WTC11 (cell line): ENCODE data around the gene ARHGEF12. TPM values are rescaled to one million over a fixed set of nuclear protein-coding genes. Genes with fewer than 3 reads are reported as not detected.

ENCODE experiments used
- ATAC-seq: fragments of 200-7000 bp; cut with Tn5 transposase; 2 replicates; pipeline ENCODE4 v1.10.0; 2021; ENCODE audit warnings: mild to moderate bottlenecking, moderate library complexity
- CTCF ChIA-PET: fragments of 300-600 bp; sonication (Branson Sonifier 250); formaldehyde crosslinking; loops from one replicate; lab custom pipeline; 2021; ENCODE audit warnings: antibody characterized with exemption; lab: Charles Lee
- POLR2A ChIA-PET: fragments of 350-600 bp; sonication (Branson Sonifier 250); formaldehyde crosslinking; loops from one replicate; lab custom pipeline; 2021; ENCODE audit warnings: antibody characterized with exemption; lab: Charles Lee
- DNase-seq: peaks from one replicate; pipeline ENCODE4 v3.0.0; 2021; ENCODE audit warnings: low spot score
- H3K27ac Mint-ChIP-seq: 2 replicates; pipeline ENCODE4 v1.8.0; 2021; ENCODE audit warnings: mixed read lengths
- H3K27me3 Mint-ChIP-seq: 2 replicates; pipeline ENCODE4 v1.8.0; 2021; ENCODE audit warnings: low read depth, mild to moderate bottlenecking, moderate library complexity, mixed read lengths
- H3K36me3 Mint-ChIP-seq: 2 replicates; pipeline ENCODE4 v1.8.0; 2021; ENCODE audit warnings: mixed read lengths
- H3K4me1 Mint-ChIP-seq: 2 replicates; pipeline ENCODE4 v1.8.0; 2022; ENCODE audit warnings: mixed read lengths
- H3K4me3 Mint-ChIP-seq: 2 replicates; pipeline ENCODE4 v1.8.0; 2021; ENCODE audit warnings: mild to moderate bottlenecking, moderate library complexity, mixed read lengths
- H3K9me3 Mint-ChIP-seq: 2 replicates; pipeline ENCODE4 v1.8.0; 2021; ENCODE audit warnings: mixed read lengths
- CBFB ChIP-seq: sonication (generic); formaldehyde crosslinking; IDR thresholded peaks from 2 replicates; pipeline ENCODE4 v1.8.1; 2022; ENCODE audit warnings: mild to moderate bottlenecking, low read depth, missing genetic modification reagents
- ERG ChIP-seq: fragments of 250-450 bp; sonication (Bioruptor Pico); IDR thresholded peaks from 2 replicates; pipeline ENCODE4 v1.8.0; 2021; ENCODE audit warnings: mild to moderate bottlenecking
- IRF1 ChIP-seq: sonication (generic); formaldehyde crosslinking; IDR thresholded peaks from 2 replicates; pipeline ENCODE4 v1.8.0; 2023; ENCODE audit warnings: missing genetic modification reagents
- IRF2 ChIP-seq: sonication (generic); formaldehyde crosslinking; IDR thresholded peaks from 2 replicates; pipeline ENCODE4 v1.8.0; 2022; ENCODE audit warnings: low read depth, missing genetic modification reagents, borderline replicate concordance
- MXD4 ChIP-seq: fragments of 250-450 bp; sonication (Bioruptor Pico); IDR thresholded peaks from 2 replicates; pipeline ENCODE4 v1.8.0; 2021; ENCODE audit warnings: mild to moderate bottlenecking, moderate library complexity, borderline replicate concordance
- NFATC4 ChIP-seq: fragments of 250-450 bp; sonication (Bioruptor Pico); IDR thresholded peaks from 2 replicates; pipeline ENCODE4 v1.9.0; 2021; ENCODE audit warnings: mild to moderate bottlenecking
- NR2C2 ChIP-seq: sonication (generic); formaldehyde crosslinking; IDR thresholded peaks from 2 replicates; pipeline ENCODE4 v1.8.0; 2022; ENCODE audit warnings: mild to moderate bottlenecking, missing genetic modification reagents
- SMAD4 ChIP-seq: sonication (generic); formaldehyde crosslinking; IDR thresholded peaks from 2 replicates; pipeline ENCODE4 v1.8.0; 2022; ENCODE audit warnings: mild to moderate bottlenecking, missing genetic modification reagents
- STAT6 ChIP-seq: sonication (generic); formaldehyde crosslinking; conservative IDR thresholded peaks from 2 replicates; pipeline ENCODE4 v1.8.1; 2023; ENCODE audit warnings: mild to moderate bottlenecking, low read depth, missing genetic modification reagents, moderate library complexity
- USF1 ChIP-seq: sonication (generic); formaldehyde crosslinking; IDR thresholded peaks from 2 replicates; pipeline ENCODE4 v1.8.0; 2022; ENCODE audit warnings: mild to moderate bottlenecking, missing genetic modification reagents
- ZNF232 ChIP-seq: sonication (generic); formaldehyde crosslinking; IDR thresholded peaks from 2 replicates; pipeline ENCODE4 v1.8.0; 2022; ENCODE audit warnings: mild to moderate bottlenecking, missing genetic modification reagents
- ZNF317 ChIP-seq: sonication (generic); formaldehyde crosslinking; IDR thresholded peaks from 2 replicates; pipeline ENCODE4 v1.8.1; 2023; ENCODE audit warnings: low read depth, mild to moderate bottlenecking, moderate library complexity, missing genetic modification reagents, borderline replicate concordance
- ZNF396 ChIP-seq: fragments of 250-450 bp; sonication (Bioruptor Pico); IDR thresholded peaks from 2 replicates; pipeline ENCODE4 v1.8.0; 2021; ENCODE audit warnings: mild to moderate bottlenecking, moderate library complexity, borderline replicate concordance
- ZNF512 ChIP-seq: sonication (generic); formaldehyde crosslinking; IDR thresholded peaks from 2 replicates; pipeline ENCODE4 v1.8.1; 2022; ENCODE audit warnings: missing genetic modification reagents, borderline replicate concordance
- total RNA-seq: library from RNA; stranded (reverse); gene quantifications from 3 replicates; pipeline ENCODE4 v1.2.3, GENCODE V29; 2021
- TF ChIP-seq, protein P1 (sequence below): sonication (generic); formaldehyde crosslinking; IDR thresholded peaks from 2 replicates; pipeline ENCODE4 v1.8.1; 2022; ENCODE audit warnings: low read depth, mild to moderate bottlenecking, moderate library complexity, missing genetic modification reagents, borderline replicate concordance
- TF ChIP-seq, protein P2 (sequence below): sonication (generic); formaldehyde crosslinking; IDR thresholded peaks from 2 replicates; pipeline ENCODE4 v1.8.0; 2022; ENCODE audit warnings: mild to moderate bottlenecking, missing genetic modification reagents
- TF ChIP-seq, protein P3 (sequence below): fragments of 200-600 bp; IDR thresholded peaks from 2 replicates; pipeline ENCODE4 v1.8.0; 2022; ENCODE audit warnings: antibody characterized with exemption
- TF ChIP-seq, protein P4 (sequence below): sonication (generic); formaldehyde crosslinking; IDR thresholded peaks from 2 replicates; pipeline ENCODE4 v1.8.1; 2022; ENCODE audit warnings: mild to moderate bottlenecking, moderate library complexity, missing genetic modification reagents
- TF ChIP-seq, protein P5 (sequence below): sonication (generic); formaldehyde crosslinking; IDR thresholded peaks from 2 replicates; pipeline ENCODE4 v1.8.1; 2023; ENCODE audit warnings: mild to moderate bottlenecking, moderate library complexity, missing genetic modification reagents

Gene ARHGEF12
- total RNA-seq, 1 experiment from 2014 or later, result 35.8 TPM

DNA sequence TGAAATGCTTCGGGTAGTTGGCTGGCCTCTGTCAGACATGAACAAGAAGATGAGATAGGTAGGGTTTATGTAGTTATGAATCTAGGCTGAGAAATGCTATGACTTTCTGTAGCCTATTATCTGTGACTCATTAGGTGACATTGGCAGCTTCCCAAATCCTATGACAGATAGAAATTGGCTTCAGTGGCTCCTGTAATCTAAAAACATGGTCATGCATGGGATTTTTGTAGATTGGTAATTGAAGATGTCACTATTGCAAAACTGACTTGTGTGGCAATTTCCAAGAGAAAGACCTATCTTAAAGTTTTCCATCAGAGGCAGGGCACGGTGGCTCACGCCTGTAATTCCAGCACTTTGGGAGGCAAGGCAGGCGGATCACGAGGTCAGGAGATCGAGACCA is 145.9 kb downstream of the ARHGEF12 start:
- CTCF ChIA-PET, result no interaction called here
- H3K27ac Mint-ChIP-seq, result no peak overlapping the region

DNA sequence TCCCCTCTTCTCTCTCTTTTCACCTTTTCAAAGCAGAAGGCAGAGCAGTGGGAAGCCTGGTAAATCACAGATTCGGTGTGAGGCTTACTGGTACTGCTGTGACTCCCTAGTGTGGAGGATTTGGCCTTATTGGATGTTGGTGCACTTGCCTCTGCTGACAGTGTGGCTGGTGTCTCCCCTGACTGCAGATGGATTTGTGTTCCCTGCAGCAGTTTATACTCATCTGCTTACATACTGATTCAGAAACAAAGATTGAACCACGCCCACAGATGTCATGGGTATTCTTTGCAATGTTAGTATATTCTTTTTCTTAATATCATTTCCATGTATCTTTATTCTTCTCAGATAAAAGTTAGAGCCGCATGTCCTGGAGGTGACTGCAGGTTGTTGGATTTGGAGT is 148.5 kb downstream of the ARHGEF12 start:
- CTCF ChIA-PET, result no interaction called here
- Mint-ChIP-seq H3K27ac (no peak overlapping the region), H3K4me1 (peaks cover 8% of the 10 kb centered on the region), H3K9me3 (no peaks in the 10 kb centered on the region), H3K4me3 (no peak overlapping the region), H3K27me3 (no peaks in the 10 kb centered on the region), H3K36me3 (peaks cover 37% of the 10 kb centered on the region)
- ATAC-seq (no peak), DNase-seq (no peak)
- POLR2A ChIA-PET, result no interaction called here
- no peak for TF ChIP-seq SMAD4 (CRISPR knock-in tag)
- no peak for TF ChIP-seq USF1 (CRISPR knock-in tag)
- TF ChIP-seq ZNF396 (CRISPR knock-in tag), result no peak
- TF ChIP-seq IRF1, result no peak
- TF ChIP-seq ERG, result no peak
- TF ChIP-seq ZNF232 (CRISPR knock-in tag), result no peak
- TF ChIP-seq CBFB (CRISPR knock-in tag), result no peak
- TF ChIP-seq, protein P1, sequence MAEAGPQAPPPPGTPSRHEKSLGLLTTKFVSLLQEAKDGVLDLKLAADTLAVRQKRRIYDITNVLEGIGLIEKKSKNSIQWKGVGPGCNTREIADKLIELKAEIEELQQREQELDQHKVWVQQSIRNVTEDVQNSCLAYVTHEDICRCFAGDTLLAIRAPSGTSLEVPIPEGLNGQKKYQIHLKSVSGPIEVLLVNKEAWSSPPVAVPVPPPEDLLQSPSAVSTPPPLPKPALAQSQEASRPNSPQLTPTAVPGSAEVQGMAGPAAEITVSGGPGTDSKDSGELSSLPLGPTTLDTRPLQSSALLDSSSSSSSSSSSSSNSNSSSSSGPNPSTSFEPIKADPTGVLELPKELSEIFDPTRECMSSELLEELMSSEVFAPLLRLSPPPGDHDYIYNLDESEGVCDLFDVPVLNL (CRISPR knock-in tag), result no peak
- TF ChIP-seq, protein P2, sequence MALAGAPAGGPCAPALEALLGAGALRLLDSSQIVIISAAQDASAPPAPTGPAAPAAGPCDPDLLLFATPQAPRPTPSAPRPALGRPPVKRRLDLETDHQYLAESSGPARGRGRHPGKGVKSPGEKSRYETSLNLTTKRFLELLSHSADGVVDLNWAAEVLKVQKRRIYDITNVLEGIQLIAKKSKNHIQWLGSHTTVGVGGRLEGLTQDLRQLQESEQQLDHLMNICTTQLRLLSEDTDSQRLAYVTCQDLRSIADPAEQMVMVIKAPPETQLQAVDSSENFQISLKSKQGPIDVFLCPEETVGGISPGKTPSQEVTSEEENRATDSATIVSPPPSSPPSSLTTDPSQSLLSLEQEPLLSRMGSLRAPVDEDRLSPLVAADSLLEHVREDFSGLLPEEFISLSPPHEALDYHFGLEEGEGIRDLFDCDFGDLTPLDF (CRISPR knock-in tag), result no peak
- TF ChIP-seq MXD4 (CRISPR knock-in tag), result no peak
- TF ChIP-seq ZNF317 (CRISPR knock-in tag), result no peak
- TF ChIP-seq ZNF512, result no peak
- no peak for TF ChIP-seq NR2C2 (CRISPR knock-in tag)
- TF ChIP-seq, protein P3, sequence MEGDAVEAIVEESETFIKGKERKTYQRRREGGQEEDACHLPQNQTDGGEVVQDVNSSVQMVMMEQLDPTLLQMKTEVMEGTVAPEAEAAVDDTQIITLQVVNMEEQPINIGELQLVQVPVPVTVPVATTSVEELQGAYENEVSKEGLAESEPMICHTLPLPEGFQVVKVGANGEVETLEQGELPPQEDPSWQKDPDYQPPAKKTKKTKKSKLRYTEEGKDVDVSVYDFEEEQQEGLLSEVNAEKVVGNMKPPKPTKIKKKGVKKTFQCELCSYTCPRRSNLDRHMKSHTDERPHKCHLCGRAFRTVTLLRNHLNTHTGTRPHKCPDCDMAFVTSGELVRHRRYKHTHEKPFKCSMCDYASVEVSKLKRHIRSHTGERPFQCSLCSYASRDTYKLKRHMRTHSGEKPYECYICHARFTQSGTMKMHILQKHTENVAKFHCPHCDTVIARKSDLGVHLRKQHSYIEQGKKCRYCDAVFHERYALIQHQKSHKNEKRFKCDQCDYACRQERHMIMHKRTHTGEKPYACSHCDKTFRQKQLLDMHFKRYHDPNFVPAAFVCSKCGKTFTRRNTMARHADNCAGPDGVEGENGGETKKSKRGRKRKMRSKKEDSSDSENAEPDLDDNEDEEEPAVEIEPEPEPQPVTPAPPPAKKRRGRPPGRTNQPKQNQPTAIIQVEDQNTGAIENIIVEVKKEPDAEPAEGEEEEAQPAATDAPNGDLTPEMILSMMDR, result no peak
- TF ChIP-seq, protein P4, sequence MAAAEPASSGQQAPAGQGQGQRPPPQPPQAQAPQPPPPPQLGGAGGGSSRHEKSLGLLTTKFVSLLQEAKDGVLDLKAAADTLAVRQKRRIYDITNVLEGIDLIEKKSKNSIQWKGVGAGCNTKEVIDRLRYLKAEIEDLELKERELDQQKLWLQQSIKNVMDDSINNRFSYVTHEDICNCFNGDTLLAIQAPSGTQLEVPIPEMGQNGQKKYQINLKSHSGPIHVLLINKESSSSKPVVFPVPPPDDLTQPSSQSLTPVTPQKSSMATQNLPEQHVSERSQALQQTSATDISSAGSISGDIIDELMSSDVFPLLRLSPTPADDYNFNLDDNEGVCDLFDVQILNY (CRISPR knock-in tag), result no peak
- no peak for TF ChIP-seq IRF2 (CRISPR knock-in tag)
- TF ChIP-seq STAT6 (CRISPR knock-in tag), result no peak
- no peak for TF ChIP-seq NFATC4 (CRISPR knock-in tag)

More for the DNA sequence above, 145.9 kb downstream of the ARHGEF12 start:
- no peak overlapping the region for H3K4me3 Mint-ChIP-seq
- ATAC-seq, result no peak
- TF ChIP-seq, protein P5, sequence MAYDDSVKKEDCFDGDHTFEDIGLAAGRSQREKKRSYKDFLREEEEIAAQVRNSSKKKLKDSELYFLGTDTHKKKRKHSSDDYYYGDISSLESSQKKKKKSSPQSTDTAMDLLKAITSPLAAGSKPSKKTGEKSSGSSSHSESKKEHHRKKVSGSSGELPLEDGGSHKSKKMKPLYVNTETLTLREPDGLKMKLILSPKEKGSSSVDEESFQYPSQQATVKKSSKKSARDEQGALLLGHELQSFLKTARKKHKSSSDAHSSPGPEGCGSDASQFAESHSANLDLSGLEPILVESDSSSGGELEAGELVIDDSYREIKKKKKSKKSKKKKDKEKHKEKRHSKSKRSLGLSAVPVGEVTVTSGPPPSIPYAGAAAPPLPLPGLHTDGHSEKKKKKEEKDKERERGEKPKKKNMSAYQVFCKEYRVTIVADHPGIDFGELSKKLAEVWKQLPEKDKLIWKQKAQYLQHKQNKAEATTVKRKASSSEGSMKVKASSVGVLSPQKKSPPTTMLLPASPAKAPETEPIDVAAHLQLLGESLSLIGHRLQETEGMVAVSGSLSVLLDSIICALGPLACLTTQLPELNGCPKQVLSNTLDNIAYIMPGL, result no peak
- no peaks in the 10 kb centered on the region for H3K9me3 Mint-ChIP-seq
- POLR2A ChIA-PET, result no interaction called here
- H3K27me3 Mint-ChIP-seq, result no peaks in the 10 kb centered on the region
- DNase-seq, result no peak
- H3K36me3 Mint-ChIP-seq, result peaks cover 42% of the 10 kb centered on the region
- peaks cover under 1% of the 10 kb centered on the region for H3K4me1 Mint-ChIP-seq
